Activated CD8-positive, alpha-beta T cell treated with anti-CD3 and anti-CD28 coated beads for 36 hours (primary cell): ENCODE results near the gene UBE2E1. TPM values are rescaled to one million over a fixed set of nuclear protein-coding genes. Genes with fewer than 3 reads are reported as not detected.
"Not testable (repeated sequence)": the region's sequence is repeated elsewhere in the genome, so short reads cannot be mapped to it uniquely, and the experiment has no call there.

Experiments used
- ATAC-seq: fragments of 200-7000 bp; cut with Tn5 transposase; one replicate; pipeline ENCODE4 v1.10.0; 2021; ENCODE audit warnings: mild to moderate bottlenecking, moderate library complexity
- CTCF ChIA-PET: fragments of 350-600 bp; sonication (Branson Sonifier 250); formaldehyde crosslinking; loops from one replicate; lab custom pipeline; 2021; ENCODE audit warnings: antibody characterized with exemption; lab: Charles Lee
- POLR2A ChIA-PET: fragments of 350-600 bp; sonication (Branson Sonifier 250); formaldehyde crosslinking; loops from one replicate; lab custom pipeline; 2021; ENCODE audit warnings: antibody characterized with exemption; lab: Charles Lee
- DNase-seq: peaks from one replicate; pipeline ENCODE4 v3.0.0-alpha.2; 2020
- H3K27ac Mint-ChIP-seq: one replicate; pipeline ENCODE4 v1.8.0; 2021; ENCODE audit warnings: mild to moderate bottlenecking, mixed read lengths
- H3K27me3 Mint-ChIP-seq: one replicate; pipeline ENCODE4 v1.8.0; 2021; ENCODE audit warnings: mixed read lengths
- H3K36me3 Mint-ChIP-seq: one replicate; pipeline ENCODE4 v1.8.0; 2021; ENCODE audit warnings: low read depth, mixed read lengths
- H3K4me1 Mint-ChIP-seq: one replicate; pipeline ENCODE4 v1.8.0; 2021; ENCODE audit warnings: low read depth, mixed read lengths
- H3K4me3 Mint-ChIP-seq: one replicate; pipeline ENCODE4 v1.8.0; 2021; ENCODE audit warnings: mild to moderate bottlenecking, moderate library complexity, mixed read lengths
- H3K9me3 Mint-ChIP-seq: one replicate; pipeline ENCODE4 v1.8.0; 2021; ENCODE audit warnings: mixed read lengths
- CTCF ChIP-seq: fragments of 200-600 bp; IDR thresholded peaks from one replicate; pipeline ENCODE4 v1.8.0; 2022; ENCODE audit warnings: antibody characterized with exemption, mild to moderate bottlenecking
- intact Hi-C: fragments of 100-400 bp; cut with micrococcal nuclease; formaldehyde crosslinking; loops from one replicate; pipeline ENCODE4 v1.10.0; 2022
- total RNA-seq, 2 experiments: library from RNA; stranded (reverse); gene quantifications; one replicate each; pipeline ENCODE4 v1.2.3, GENCODE V29; 2021

Gene UBE2E1
- total RNA-seq, 2 experiments from 2014 or later, result 79.0 to 80.3 TPM

GRCh38 chr3:23879485-23879884 is 73.7 kb downstream of the UBE2E1 start:
- no peak for TF ChIP-seq CTCF
- ChIA-PET POLR2A (interaction anchor here (3.1 kb wide), 1 partner anchor 37 kb away, joined by 9 read pairs; the partner anchor contains the start of genes NKIRAS1 and RPL15), CTCF (interaction anchor here (1.4 kb wide), 1 partner anchor 9 kb away, joined by 7 read pairs; no protein-coding TSS in a partner anchor)
- Mint-ChIP-seq H3K9me3 (no peaks in the 10 kb centered on the region), H3K27me3 (no peaks in the 10 kb centered on the region), H3K4me3 (no peak overlapping the region), H3K27ac (no peak overlapping the region), H3K4me1 (peaks cover 20% of the 10 kb centered on the region), H3K36me3 (peaks cover 18% of the 10 kb centered on the region)
- intact Hi-C loops, result no loop called here
- no peak for DNase-seq
- no peak for ATAC-seq

GRCh38 chr3:23880703-23881339 is 75.1 kb downstream of the UBE2E1 start:
- no peak for TF ChIP-seq CTCF
- H3K27ac Mint-ChIP-seq, result no peak overlapping the region
- intact Hi-C loops, result no loop called here
- ChIA-PET CTCF (no interaction called here), POLR2A (interaction anchor here (3.1 kb wide), 1 partner anchor 36 kb away, joined by 9 read pairs; the partner anchor contains the start of genes NKIRAS1 and RPL15)
- no peak for DNase-seq
- no peaks in the 10 kb centered on the region for H3K27me3 Mint-ChIP-seq
- peak; percentile 55 for ATAC-seq
- peaks cover 20% of the 10 kb centered on the region for H3K4me1 Mint-ChIP-seq
- no peaks in the 10 kb centered on the region for H3K9me3 Mint-ChIP-seq
- peaks cover 18% of the 10 kb centered on the region for H3K36me3 Mint-ChIP-seq
- H3K4me3 Mint-ChIP-seq, result no peak overlapping the region

- CTCF ChIA-PET, result interaction anchor here (1.1 kb wide), 1 partner anchor 48 kb away, joined by 3 read pairs; no protein-coding TSS in a partner anchor
- POLR2A ChIA-PET, result interaction anchor here (1.1 to 1.2 kb wide), 2 partner anchors 35 to 37 kb away, joined by 3 to 5 read pairs; partner anchors contain the start of genes NKIRAS1 and RPL15
- H3K27me3 Mint-ChIP-seq, intact Hi-C loops, ATAC-seq, H3K9me3 Mint-ChIP-seq: not testable (repeated sequence)
- peak overlapping the region; percentile 37 for H3K4me3 Mint-ChIP-seq
- peaks cover 18% of the 10 kb centered on the region for H3K36me3 Mint-ChIP-seq
- H3K4me1 Mint-ChIP-seq, result peaks cover 20% of the 10 kb centered on the region
- H3K27ac Mint-ChIP-seq, result peak overlapping the region; percentile 12
- DNase-seq, result peak; percentile 18
Measured at GRCh38 chr3:23881993-23882392, 76.2 kb downstream of the UBE2E1 start.

- intact Hi-C loops, result no loop called here
- CTCF ChIA-PET, result interaction anchor here (1.1 kb wide), 1 partner anchor 49 kb away, joined by 3 read pairs; no protein-coding TSS in a partner anchor
Measured at GRCh38 chr3:23882487-23882918, 76.7 kb downstream of the UBE2E1 start.

GRCh38 chr3:23884481-23884880 is 78.7 kb downstream of the UBE2E1 start:
- H3K4me1 Mint-ChIP-seq, result peaks cover 15% of the 10 kb centered on the region
- no peaks in the 10 kb centered on the region for H3K27me3 Mint-ChIP-seq
- peaks cover 13% of the 10 kb centered on the region for H3K36me3 Mint-ChIP-seq
- no peaks in the 10 kb centered on the region for H3K9me3 Mint-ChIP-seq
- H3K27ac Mint-ChIP-seq, result no peak overlapping the region
- DNase-seq (no peak), ATAC-seq (no peak)
- intact Hi-C loops, result no loop called here
- ChIA-PET POLR2A (interaction anchor here (1.7 kb wide), 1 partner anchor 33 kb away, joined by 4 read pairs; the partner anchor contains the start of genes NKIRAS1 and RPL15), CTCF (interaction anchor here (0.9 kb wide), 1 partner anchor 50 kb away, joined by 4 read pairs; no protein-coding TSS in a partner anchor)
- TF ChIP-seq CTCF, result no peak
- no peak overlapping the region for H3K4me3 Mint-ChIP-seq

More at GRCh38 chr3:23882487-23882918, 76.7 kb downstream of the UBE2E1 start:
- peaks cover 18% of the 10 kb centered on the region for H3K4me1 Mint-ChIP-seq
- POLR2A ChIA-PET, result interaction anchor here (1.2 kb wide), 1 partner anchor 36 kb away, joined by 3 read pairs; no protein-coding TSS in a partner anchor
- DNase-seq (no peak), ATAC-seq (no peak)
- H3K36me3 Mint-ChIP-seq, result peaks cover 18% of the 10 kb centered on the region
- no peaks in the 10 kb centered on the region for H3K9me3 Mint-ChIP-seq
- no peak overlapping the region for H3K4me3 Mint-ChIP-seq
- TF ChIP-seq CTCF, result no peak
- H3K27me3 Mint-ChIP-seq, result no peaks in the 10 kb centered on the region
- no peak overlapping the region for H3K27ac Mint-ChIP-seq
